DND-41 (cell line): ENCODE data around the gene SPAG16.
A peak's percentile ranks its signal among the peaks of the same experiment; 100 is the strongest.

Source experiments
- ATAC-seq: fragments of 200-7000 bp; cut with Tn5 transposase; 3 replicates; pipeline ENCODE4 v1.9.1; 2021; ENCODE audit warnings: low read depth; ENCODE audit not compliant: insufficient read depth
- DNase-seq: peaks from one replicate; pipeline ENCODE4 v3.0.0-alpha.2; 2020
- H2AFZ ChIP-seq: 2 replicates; pipeline ENCODE4 v1.6.0; 2012; ENCODE audit warnings: low read depth, low read length
- H3K27ac ChIP-seq: 2 replicates; pipeline ENCODE4 v1.5.1; 2012; ENCODE audit warnings: low read length, inconsistent platforms
- H3K27me3 ChIP-seq: fragments of 200-600 bp; sonication (generic); 2 replicates; pipeline ENCODE4 v1.6.0; 2012; ENCODE audit warnings: low read length, mild to moderate bottlenecking, inconsistent platforms; ENCODE audit not compliant: insufficient read depth, poor library complexity
- H3K36me3 ChIP-seq: 2 replicates; pipeline ENCODE4 v1.5.1; 2012; ENCODE audit warnings: low read length, inconsistent platforms; ENCODE audit not compliant: insufficient read depth
- H3K4me1 ChIP-seq: 2 replicates; pipeline ENCODE4 v1.5.1; 2012; ENCODE audit warnings: mild to moderate bottlenecking, low read length; ENCODE audit not compliant: insufficient read depth
- H3K4me2 ChIP-seq: 2 replicates; pipeline ENCODE4 v1.6.0; 2012; ENCODE audit warnings: mild to moderate bottlenecking, moderate library complexity, low read length, inconsistent platforms; ENCODE audit not compliant: insufficient read depth
- H3K4me3 ChIP-seq, 2 experiments: fragments of 200-600 bp in 1 of 2; shearing (Covaris generic) in 1 of 2; 2 replicates each; pipeline ENCODE4 v1.5.1; 2012 to 2016; ENCODE audit warnings: inconsistent platforms in 2 of 2, low read length in 2 of 2, mild to moderate bottlenecking in 2 of 2, low read depth in 1 of 2, moderate library complexity in 1 of 2
- H3K79me2 ChIP-seq: 2 replicates; pipeline ENCODE4 v1.6.0; 2012; ENCODE audit warnings: low read length, inconsistent platforms; ENCODE audit not compliant: insufficient read depth
- H3K9ac ChIP-seq: 2 replicates; pipeline ENCODE4 v1.6.0; 2012; ENCODE audit warnings: low read depth, mild to moderate bottlenecking, inconsistent platforms, low read length, moderate library complexity
- H3K9me3 ChIP-seq: 2 replicates; pipeline ENCODE4 v1.5.1; 2012; ENCODE audit warnings: low read length, moderate library complexity, mild to moderate bottlenecking, inconsistent platforms; ENCODE audit not compliant: insufficient read depth, severe bottlenecking
- H4K20me1 ChIP-seq: 2 replicates; pipeline ENCODE4 v1.6.0; 2012; ENCODE audit warnings: low read length; ENCODE audit not compliant: insufficient read depth
- CTCF ChIP-seq: IDR thresholded peaks from 2 replicates; pipeline ENCODE4 v1.5.1; 2012; ENCODE audit warnings: borderline replicate concordance, low read length, moderate library complexity, mild to moderate bottlenecking; ENCODE audit not compliant: poor library complexity, severe bottlenecking; ENCODE audit errors: extremely low read depth
- EZH2 ChIP-seq: IDR thresholded peaks from 3 replicates; pipeline ENCODE4 v1.6.1; 2012; ENCODE audit warnings: borderline replicate concordance, low read depth, mild to moderate bottlenecking, moderate library complexity, low read length, inconsistent platforms; ENCODE audit not compliant: severe bottlenecking

Gene SPAG16

DNA sequence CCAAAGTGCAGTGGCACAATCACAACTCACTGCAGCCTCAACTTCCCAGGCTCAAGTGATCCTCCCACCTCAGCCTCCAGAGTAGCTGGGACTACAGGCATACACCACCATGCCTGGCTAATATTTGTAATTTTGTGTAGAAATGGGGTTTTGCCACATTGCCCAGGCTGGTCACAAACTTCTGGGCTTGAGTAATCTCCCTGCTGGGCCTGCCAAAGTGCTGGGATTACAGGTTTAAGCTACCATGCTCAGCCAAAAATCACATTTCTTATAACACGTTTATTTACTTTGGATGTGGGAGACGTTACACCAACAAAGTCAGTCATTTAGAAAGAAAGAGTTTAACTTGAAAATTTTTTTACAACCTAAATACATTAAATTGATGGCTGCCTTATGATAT, 917.6 kb downstream of the SPAG16 start:
- Histone ChIP-seq H4K20me1 (no peaks in the 10 kb centered on the region), H3K9ac (no peak overlapping the region), H3K36me3 (no peaks in the 10 kb centered on the region), H3K4me2 (no peak overlapping the region), H3K9me3 (no peaks in the 10 kb centered on the region), H3K4me3 (no peak overlapping the region), H2AFZ (no peak overlapping the region), H3K4me1 (peaks cover 12% of the 10 kb centered on the region), H3K27me3 (no peaks in the 10 kb centered on the region), H3K79me2 (no peaks in the 10 kb centered on the region), H3K27ac (no peak overlapping the region)
- TF ChIP-seq EZH2 (no peak), CTCF (no peak)
- no peak for DNase-seq
- ATAC-seq: no peak

- Histone ChIP-seq H3K9ac (no peak overlapping the region), H3K4me2 (no peak overlapping the region), H3K79me2 (no peaks in the 10 kb centered on the region), H3K36me3 (no peaks in the 10 kb centered on the region), H3K4me1 (peaks cover 12% of the 10 kb centered on the region), H4K20me1 (no peaks in the 10 kb centered on the region), H2AFZ (peak overlapping the region; percentile 65; the same call in 1 of the 2 replicates), H3K27ac (peak overlapping the region; percentile 62; the same call in 1 of the 2 replicates), H3K4me3 (no peak overlapping the region), H3K9me3 (no peaks in the 10 kb centered on the region), H3K27me3 (no peaks in the 10 kb centered on the region)
- no peak for ATAC-seq
- TF ChIP-seq CTCF (no peak), EZH2 (no peak)
- no peak for DNase-seq
These were observed 919.0 kb downstream of the SPAG16 start for GRCh38 chr2:214203214-214203613.

DNA sequence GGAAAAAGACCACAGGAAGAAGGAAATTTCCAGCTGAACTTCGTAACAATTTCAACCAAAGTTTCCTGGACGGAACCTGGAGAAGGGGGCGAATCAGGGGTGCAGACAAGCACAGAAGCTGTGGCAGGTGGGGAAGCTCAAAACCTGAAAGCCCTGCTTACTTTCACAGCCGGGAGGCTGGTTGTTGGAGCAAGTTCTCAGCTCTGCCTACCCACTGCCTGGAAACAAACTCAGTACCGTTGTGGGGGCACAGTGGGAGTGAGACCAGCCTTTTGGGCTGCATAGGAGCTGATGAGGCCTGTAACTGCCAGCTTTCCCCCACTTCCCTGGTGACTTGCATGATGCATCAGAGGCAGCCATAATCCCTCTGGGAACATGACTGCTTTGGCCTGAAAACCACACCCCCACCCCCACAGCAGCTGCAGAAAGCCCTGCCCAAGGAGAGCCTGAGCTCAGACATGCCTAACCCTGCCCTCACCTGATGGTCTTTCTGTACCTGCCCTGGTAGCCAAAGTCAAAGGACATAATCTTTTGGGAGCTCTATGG, 919.6 kb downstream of the SPAG16 start:
- Histone ChIP-seq H3K9ac (no peak overlapping the region), H3K27ac (peak overlapping the region; percentile 62; the same call in 1 of the 2 replicates), H3K4me1 (peaks cover 12% of the 10 kb centered on the region), H2AFZ (peak overlapping the region; percentile 65), H3K79me2 (no peaks in the 10 kb centered on the region), H3K36me3 (no peaks in the 10 kb centered on the region), H3K4me3 (no peak overlapping the region), H3K27me3 (no peaks in the 10 kb centered on the region), H3K4me2 (no peak overlapping the region), H3K9me3 (no peaks in the 10 kb centered on the region), H4K20me1 (no peaks in the 10 kb centered on the region)
- DNase-seq (peak; percentile 39), ATAC-seq (peak; percentile 64)
- TF ChIP-seq EZH2 (no peak), CTCF (no peak)
